Fibroblast of lung (primary cell): ENCODE data around the gene TLX2.

ENCODE experiments used
- EZH2 ChIP-seq: IDR thresholded peaks from 2 replicates; pipeline ENCODE4 v1.5.1; 2012; ENCODE audit warnings: low read length, control low read depth, mild to moderate bottlenecking; ENCODE audit errors: missing control alignments
- TF ChIP-seq, protein P1 (sequence below), 2 donors: IDR thresholded peaks in 1 of 2; conservative IDR thresholded peaks in 1 of 2; 1 replicate in 1 of 2; 2 replicates in 1 of 2; pipeline ENCODE4 v1.5.1; 2011 to 2012; ENCODE audit warnings: low read length in 2 of 2, control low read depth in 1 of 2, inconsistent platforms in 1 of 2, low read depth in 1 of 2, mild to moderate bottlenecking in 1 of 2

DNA sequence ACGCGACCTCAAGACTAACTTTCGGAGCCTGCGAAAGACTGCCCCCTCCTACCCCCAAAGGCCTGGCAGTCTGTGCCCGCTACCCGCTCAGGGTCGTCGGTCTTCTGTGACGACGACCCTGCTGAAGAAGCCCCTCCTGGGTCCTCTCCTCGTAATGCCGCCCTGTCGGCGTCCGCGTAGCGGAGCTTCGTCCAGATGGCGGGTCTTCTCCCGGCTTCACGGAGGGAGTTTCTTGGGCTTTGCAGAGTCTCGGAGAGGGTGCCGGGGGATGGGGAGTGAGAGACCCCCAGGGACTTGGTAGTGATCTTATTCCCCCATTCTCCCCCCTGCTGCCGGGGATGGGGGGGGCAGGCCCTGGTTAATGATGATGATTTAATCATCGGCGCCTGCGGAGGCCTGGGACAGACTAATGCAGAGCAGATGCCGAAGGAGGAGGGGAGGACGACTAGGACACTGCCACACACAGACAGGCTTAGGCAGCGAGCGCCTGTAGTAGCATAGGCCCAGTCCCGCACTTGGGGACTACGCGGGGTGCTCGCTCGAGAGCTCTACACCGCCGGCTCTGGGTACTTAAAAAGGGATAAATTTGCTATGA, 6.2 kb upstream of the TLX2 start:
- TF ChIP-seq, protein P1, sequence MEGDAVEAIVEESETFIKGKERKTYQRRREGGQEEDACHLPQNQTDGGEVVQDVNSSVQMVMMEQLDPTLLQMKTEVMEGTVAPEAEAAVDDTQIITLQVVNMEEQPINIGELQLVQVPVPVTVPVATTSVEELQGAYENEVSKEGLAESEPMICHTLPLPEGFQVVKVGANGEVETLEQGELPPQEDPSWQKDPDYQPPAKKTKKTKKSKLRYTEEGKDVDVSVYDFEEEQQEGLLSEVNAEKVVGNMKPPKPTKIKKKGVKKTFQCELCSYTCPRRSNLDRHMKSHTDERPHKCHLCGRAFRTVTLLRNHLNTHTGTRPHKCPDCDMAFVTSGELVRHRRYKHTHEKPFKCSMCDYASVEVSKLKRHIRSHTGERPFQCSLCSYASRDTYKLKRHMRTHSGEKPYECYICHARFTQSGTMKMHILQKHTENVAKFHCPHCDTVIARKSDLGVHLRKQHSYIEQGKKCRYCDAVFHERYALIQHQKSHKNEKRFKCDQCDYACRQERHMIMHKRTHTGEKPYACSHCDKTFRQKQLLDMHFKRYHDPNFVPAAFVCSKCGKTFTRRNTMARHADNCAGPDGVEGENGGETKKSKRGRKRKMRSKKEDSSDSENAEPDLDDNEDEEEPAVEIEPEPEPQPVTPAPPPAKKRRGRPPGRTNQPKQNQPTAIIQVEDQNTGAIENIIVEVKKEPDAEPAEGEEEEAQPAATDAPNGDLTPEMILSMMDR (conservative IDR thresholded peaks at IDR 0.05 in 1 of 2, IDR thresholded peaks at IDR 0.05 in 1 of 2; ENCODE audit: low read depth in 1 of 2, low read length in 2 of 2) = no peak
- TF ChIP-seq EZH2 = no peak
